ACC112 (cell line): ENCODE data around the gene RALBP1.

Experiments
- H2AFZ ChIP-seq: fragments of 200-600 bp; sonication (generic); one replicate; pipeline ENCODE4 v1.6.0; 2017; ENCODE audit warnings: antibody characterized with exemption, low read length; ENCODE audit not compliant: unreplicated experiment
- H3K27ac ChIP-seq: fragments of 200-600 bp; sonication (generic); 2 replicates; pipeline ENCODE4 v1.5.1; 2014; ENCODE audit warnings: low read depth, mild to moderate bottlenecking, antibody characterized with exemption, low read length, moderate library complexity
- H3K27me3 ChIP-seq: fragments of 200-600 bp; sonication (generic); 2 replicates; pipeline ENCODE4 v1.6.1; 2014; ENCODE audit warnings: mild to moderate bottlenecking, antibody characterized with exemption, low read length, moderate library complexity, mixed read lengths; ENCODE audit not compliant: insufficient read depth
- H3K36me3 ChIP-seq: fragments of 200-600 bp; sonication (generic); 2 replicates; pipeline ENCODE4 v1.6.1; 2016; ENCODE audit warnings: mild to moderate bottlenecking, antibody characterized with exemption, low read length, moderate library complexity, mixed read lengths; ENCODE audit not compliant: insufficient read depth
- H3K4me1 ChIP-seq: fragments of 200-600 bp; sonication (generic); one replicate; pipeline ENCODE4 v1.6.1; 2016; ENCODE audit warnings: low read length, mixed read lengths; ENCODE audit not compliant: insufficient read depth, unreplicated experiment, control insufficient read depth
- H3K4me3 ChIP-seq: fragments of 200-600 bp; sonication (generic); 2 replicates; pipeline ENCODE4 v1.5.1; 2014; ENCODE audit warnings: mild to moderate bottlenecking, low read depth, low read length
- H3K79me2 ChIP-seq: fragments of 200-600 bp; sonication (generic); one replicate; pipeline ENCODE4 v1.6.0; 2016; ENCODE audit warnings: low read length; ENCODE audit not compliant: control insufficient read depth, unreplicated experiment, insufficient read depth

RALBP1 gene

DNA sequence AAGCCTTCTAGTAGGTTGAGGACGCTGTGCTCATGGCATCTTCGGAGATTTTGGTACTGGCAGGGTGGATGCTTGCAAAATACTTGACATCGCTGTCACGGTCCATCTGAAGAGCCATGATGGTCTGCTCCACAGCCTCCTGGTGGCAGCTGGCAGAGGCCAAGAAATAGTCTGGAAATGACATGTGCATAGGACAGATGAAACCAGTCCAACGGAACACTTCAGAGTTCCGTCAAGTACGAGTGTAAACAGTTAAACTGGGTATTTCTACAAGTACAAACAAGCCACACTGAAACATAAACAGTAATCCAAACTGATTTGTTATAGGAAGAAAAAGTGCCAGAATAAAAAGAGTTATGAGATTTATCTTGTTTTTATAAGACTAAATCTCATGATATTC is 72.5 kb downstream of the RALBP1 start:
- H3K27ac ChIP-seq: no peak overlapping the region
- H2AFZ ChIP-seq: no peak overlapping the region
- H3K36me3 ChIP-seq: peaks cover 54% of the 10 kb centered on the region
- H3K4me1 ChIP-seq: no peaks in the 10 kb centered on the region
- no peaks in the 10 kb centered on the region for H3K79me2 ChIP-seq
- H3K27me3 ChIP-seq: no peaks in the 10 kb centered on the region
- H3K4me3 ChIP-seq: no peak overlapping the region

DNA sequence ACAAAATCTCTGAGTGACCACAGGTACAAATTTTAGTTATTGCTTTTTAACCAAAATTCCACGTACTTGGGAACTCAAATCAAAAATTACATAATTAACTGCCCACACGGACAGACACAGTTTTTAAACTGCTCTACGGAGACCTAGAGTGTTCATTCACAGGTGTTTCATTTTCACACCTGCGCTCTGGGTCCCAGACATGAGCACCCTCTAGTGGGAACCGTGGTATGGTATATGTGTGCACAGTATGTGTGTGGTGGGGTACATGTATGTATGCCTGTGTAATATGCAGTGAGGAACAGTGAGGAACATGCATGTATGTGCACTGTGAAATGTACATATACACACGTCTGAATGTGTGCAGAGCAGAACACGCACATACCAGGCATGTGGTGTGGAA is 74.1 kb downstream of the RALBP1 start:
- no peaks in the 10 kb centered on the region for H3K27me3 ChIP-seq
- H2AFZ ChIP-seq: no peak overlapping the region
- H3K79me2 ChIP-seq: no peaks in the 10 kb centered on the region
- H3K36me3 ChIP-seq: peaks cover 66% of the 10 kb centered on the region
- H3K27ac ChIP-seq: no peak overlapping the region
- H3K4me3 ChIP-seq: no peak overlapping the region
- H3K4me1 ChIP-seq: no peaks in the 10 kb centered on the region

DNA sequence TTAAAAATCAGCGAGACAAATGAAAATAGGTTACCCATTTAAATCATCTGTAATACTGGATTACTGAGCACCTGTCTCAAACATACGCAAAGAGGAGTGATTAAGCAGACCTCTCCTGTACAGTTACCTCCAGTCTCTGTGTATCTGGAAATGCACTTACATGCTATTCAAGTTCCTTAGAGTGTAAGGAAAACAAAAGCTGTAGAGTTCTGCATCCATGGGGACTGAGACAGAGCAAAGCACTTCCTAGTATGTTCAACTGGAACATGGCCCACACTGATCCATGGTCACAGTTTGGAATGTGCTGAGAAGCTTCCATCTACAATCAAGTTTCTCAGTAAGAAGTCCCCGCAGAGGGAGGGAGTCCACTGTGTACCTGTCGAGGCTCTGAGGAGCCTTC is 75.1 kb downstream of the RALBP1 start:
- Histone ChIP-seq H3K4me3 (no peak overlapping the region), H3K27ac (no peak overlapping the region), H3K79me2 (no peaks in the 10 kb centered on the region), H3K27me3 (no peaks in the 10 kb centered on the region), H2AFZ (no peak overlapping the region), H3K4me1 (no peaks in the 10 kb centered on the region), H3K36me3 (peaks cover 72% of the 10 kb centered on the region)

DNA sequence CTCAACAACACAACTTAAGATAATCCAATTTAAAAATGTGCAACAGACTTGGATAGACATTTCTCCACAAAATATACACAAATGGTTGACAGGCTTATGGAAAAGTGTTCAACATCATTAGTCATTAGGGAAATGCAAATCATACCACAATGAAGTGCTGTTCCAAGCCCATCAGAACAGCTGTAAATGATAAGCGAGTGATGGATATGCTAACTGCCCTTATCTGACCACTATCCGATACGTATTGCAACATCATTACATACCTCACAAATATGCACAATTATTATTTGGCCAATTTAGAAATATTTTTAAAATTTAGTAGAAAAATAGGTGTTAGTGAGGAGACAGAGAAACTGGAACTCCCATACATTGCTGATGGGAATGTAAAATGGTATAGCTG is 76.9 kb downstream of the RALBP1 start:
- Histone ChIP-seq H3K36me3 (peaks cover 69% of the 10 kb centered on the region), H3K4me1 (no peaks in the 10 kb centered on the region), H3K4me3 (no peak overlapping the region), H3K27ac (no peak overlapping the region), H2AFZ (no peak overlapping the region), H3K79me2 (no peaks in the 10 kb centered on the region), H3K27me3 (no peaks in the 10 kb centered on the region)

DNA sequence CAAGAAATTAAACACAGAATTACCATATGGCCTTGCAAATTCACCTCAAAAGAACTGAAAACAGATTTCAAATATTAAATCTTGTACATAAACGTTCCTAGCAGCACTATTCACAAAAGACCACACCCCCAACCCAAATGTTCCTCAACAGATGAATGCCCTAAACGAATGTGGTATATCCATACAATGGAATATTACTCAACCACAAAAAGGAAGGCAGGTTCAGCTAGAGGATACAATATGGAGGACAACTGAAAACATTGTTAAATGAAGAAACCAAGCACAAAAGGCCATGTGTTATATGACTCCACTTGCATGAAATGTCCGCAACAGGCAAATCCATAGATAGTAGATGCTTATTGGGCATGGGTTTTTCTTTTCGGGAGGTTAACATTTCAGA is 77.3 kb downstream of the RALBP1 start:
- peaks cover 69% of the 10 kb centered on the region for H3K36me3 ChIP-seq
- no peak overlapping the region for H2AFZ ChIP-seq
- H3K4me3 ChIP-seq: no peak overlapping the region
- no peak overlapping the region for H3K27ac ChIP-seq
- H3K27me3 ChIP-seq: no peaks in the 10 kb centered on the region
- H3K4me1 ChIP-seq: no peaks in the 10 kb centered on the region
- H3K79me2 ChIP-seq: no peaks in the 10 kb centered on the region

DNA sequence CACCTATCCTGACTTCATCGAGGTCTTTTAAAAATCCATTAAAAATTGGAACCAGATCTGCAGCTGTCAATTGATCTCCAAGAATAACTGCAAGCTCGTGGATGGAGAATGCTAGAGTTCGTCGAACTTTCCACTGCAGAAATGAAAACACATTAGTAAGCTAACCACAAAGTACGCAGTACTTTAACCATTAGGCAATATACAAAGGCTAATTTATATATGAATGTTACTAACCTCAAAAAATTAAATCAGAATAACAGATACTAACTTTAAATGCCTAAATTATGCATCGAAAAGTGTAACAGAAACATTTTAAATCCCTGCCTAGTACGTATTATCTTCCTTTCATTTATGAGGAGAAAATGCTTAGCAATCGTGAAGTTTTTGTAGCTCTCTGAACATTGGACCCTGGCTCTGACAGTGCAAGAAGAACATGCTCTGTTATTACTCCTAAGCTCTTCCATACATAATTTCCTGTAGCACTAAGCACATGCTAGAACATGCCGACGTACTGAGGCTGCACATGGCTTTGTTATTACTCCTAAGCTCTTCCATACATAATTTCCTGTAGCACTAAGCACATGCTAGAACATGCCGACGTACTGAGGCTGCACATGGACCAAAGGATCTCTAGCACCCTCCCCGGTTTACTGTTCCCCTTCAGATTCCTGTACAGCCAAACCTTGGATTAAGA is 82.1 kb downstream of the RALBP1 start:
- Histone ChIP-seq H2AFZ (no peak overlapping the region), H3K36me3 (peaks cover 69% of the 10 kb centered on the region), H3K79me2 (no peaks in the 10 kb centered on the region), H3K4me1 (no peaks in the 10 kb centered on the region), H3K4me3 (no peak overlapping the region), H3K27ac (no peak overlapping the region), H3K27me3 (no peaks in the 10 kb centered on the region)

DNA sequence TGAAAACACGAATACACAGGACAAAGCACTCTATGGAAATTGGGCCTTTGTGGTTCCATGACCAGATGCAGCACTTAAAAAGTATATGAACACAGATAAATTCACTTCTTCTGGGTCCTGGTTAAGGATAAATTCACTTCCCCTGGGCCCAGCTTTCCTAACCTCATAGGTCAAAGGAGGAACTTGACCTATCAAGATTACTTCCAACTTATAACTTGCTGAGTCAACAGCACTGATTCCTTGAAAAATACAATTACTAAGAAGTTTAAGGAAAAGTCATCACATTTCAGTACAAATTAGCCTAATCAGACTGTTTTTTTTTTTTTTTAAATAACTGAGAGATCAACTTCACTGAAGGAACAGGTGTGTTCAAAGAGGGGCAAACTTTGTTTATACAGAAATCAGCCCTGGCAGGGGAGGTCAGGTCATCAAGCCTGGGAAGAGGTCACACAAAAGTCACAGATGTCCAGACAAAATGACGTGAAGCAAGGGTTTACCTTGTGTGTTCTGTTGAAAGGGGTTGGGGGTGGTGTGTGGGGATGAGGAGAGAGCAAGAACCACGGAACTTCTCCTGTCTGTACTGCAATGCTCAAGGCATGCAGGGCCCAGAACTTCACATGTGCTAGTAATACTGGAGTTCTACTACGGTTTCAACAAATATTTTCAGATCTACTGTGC is 83.2 kb downstream of the RALBP1 start:
- Histone ChIP-seq H3K4me1 (no peaks in the 10 kb centered on the region), H3K27ac (no peak overlapping the region), H2AFZ (no peak overlapping the region), H3K27me3 (no peaks in the 10 kb centered on the region), H3K79me2 (no peaks in the 10 kb centered on the region), H3K4me3 (no peak overlapping the region), H3K36me3 (peaks cover 69% of the 10 kb centered on the region)

DNA sequence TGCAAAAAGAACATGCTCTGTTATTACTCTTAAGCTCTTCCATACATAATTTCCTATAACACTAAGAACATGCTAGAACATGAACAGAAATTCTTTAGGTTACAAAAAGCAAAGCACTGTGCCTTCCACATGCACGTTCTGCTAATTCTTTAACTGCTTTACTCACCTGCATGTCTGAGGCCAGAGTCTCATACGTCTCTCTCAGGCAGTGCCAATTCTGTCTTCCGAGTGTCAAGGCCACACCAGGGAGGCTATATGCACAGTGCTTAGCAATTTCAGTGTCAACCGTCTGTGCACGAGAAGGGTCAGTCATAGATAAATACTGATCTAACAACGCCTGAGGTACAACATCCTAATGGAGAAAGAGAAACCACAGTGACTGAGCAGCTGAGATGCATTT is 83.9 kb downstream of the RALBP1 start:
- peaks cover 71% of the 10 kb centered on the region for H3K36me3 ChIP-seq
- no peaks in the 10 kb centered on the region for H3K4me1 ChIP-seq
- H3K79me2 ChIP-seq: no peaks in the 10 kb centered on the region
- H3K27ac ChIP-seq: no peak overlapping the region
- H2AFZ ChIP-seq: no peak overlapping the region
- H3K27me3 ChIP-seq: no peaks in the 10 kb centered on the region
- no peak overlapping the region for H3K4me3 ChIP-seq

DNA sequence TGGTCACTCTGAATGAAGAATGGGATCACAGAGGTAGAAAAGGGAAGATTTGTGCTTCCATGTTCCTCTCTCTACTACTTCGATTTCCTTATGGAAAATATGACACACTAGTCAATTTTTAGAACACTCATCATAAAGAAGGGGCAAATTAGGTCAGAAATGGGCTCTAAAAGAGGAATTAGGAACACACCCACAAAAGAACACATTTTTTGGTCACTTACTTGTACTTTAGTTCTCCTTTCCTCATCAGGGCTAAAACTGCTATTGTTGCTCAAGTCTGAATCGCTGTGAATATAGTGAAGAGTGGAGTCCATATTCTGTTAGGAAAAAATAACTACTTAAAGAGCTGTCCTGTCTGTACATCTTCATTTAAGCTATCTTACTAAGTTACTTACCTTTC is 86.4 kb downstream of the RALBP1 start:
- H3K36me3 ChIP-seq: peaks cover 54% of the 10 kb centered on the region
- no peaks in the 10 kb centered on the region for H3K4me1 ChIP-seq
- H3K27me3 ChIP-seq: no peaks in the 10 kb centered on the region
- no peak overlapping the region for H2AFZ ChIP-seq
- peaks cover 6% of the 10 kb centered on the region for H3K79me2 ChIP-seq
- H3K4me3 ChIP-seq: no peak overlapping the region
- no peak overlapping the region for H3K27ac ChIP-seq

DNA sequence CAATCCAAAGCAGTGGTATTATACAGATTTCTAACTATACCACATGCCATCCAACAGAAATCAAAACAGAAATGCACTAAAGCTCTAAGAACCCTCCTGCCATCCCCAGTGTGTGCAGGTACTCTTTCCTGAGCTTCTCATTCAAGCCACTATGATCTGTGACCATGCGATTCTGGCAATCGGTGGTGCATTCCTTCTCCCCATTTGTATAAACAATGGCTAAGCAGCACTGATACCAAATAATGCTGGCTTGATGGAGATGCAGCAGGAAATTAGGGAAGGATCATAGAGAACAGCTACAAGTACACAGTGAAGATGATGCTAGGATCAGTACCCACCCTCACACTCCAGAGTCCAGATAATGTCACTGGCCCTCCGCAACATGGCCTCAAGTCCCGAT is 87.3 kb downstream of the RALBP1 start:
- Histone ChIP-seq H3K4me1 (no peaks in the 10 kb centered on the region), H3K27ac (no peak overlapping the region), H3K4me3 (no peak overlapping the region), H3K27me3 (no peaks in the 10 kb centered on the region), H3K79me2 (peaks cover 13% of the 10 kb centered on the region), H2AFZ (no peak overlapping the region), H3K36me3 (peaks cover 46% of the 10 kb centered on the region)

DNA sequence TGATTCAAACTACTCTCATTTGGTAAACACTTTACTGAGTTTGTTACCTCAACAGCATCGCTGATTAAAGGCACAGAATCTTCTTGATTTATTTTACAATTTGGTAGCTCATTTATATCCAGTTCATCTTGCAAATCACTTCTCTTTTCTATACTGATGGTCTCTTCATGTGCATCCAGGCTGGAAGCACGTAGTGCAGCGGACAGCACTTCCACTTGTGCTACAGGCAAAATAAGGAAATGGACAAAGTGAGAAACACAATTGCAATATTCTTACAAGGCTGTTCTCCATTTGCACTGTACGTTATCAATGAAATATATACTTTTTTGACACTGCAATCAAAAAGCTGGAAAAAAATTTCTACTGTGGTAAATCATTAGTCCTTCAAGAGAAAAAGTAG is 88.0 kb downstream of the RALBP1 start:
- no peak overlapping the region for H3K4me3 ChIP-seq
- H3K4me1 ChIP-seq: no peaks in the 10 kb centered on the region
- no peak overlapping the region for H3K27ac ChIP-seq
- no peak overlapping the region for H2AFZ ChIP-seq
- H3K79me2 ChIP-seq: peaks cover 13% of the 10 kb centered on the region
- peaks cover 49% of the 10 kb centered on the region for H3K36me3 ChIP-seq
- H3K27me3 ChIP-seq: no peaks in the 10 kb centered on the region
